Endothelial cell of hepatic sinusoid (primary cell): ENCODE results near the gene ZNF627.

Experiments
- in situ Hi-C: cut with HindIII; loops from 2 replicates; pipeline ENCODE4 v1.10.0; 2017; ENCODE audit warnings: low sequenced_read_pairs

The ZNF627 gene

DNA sequence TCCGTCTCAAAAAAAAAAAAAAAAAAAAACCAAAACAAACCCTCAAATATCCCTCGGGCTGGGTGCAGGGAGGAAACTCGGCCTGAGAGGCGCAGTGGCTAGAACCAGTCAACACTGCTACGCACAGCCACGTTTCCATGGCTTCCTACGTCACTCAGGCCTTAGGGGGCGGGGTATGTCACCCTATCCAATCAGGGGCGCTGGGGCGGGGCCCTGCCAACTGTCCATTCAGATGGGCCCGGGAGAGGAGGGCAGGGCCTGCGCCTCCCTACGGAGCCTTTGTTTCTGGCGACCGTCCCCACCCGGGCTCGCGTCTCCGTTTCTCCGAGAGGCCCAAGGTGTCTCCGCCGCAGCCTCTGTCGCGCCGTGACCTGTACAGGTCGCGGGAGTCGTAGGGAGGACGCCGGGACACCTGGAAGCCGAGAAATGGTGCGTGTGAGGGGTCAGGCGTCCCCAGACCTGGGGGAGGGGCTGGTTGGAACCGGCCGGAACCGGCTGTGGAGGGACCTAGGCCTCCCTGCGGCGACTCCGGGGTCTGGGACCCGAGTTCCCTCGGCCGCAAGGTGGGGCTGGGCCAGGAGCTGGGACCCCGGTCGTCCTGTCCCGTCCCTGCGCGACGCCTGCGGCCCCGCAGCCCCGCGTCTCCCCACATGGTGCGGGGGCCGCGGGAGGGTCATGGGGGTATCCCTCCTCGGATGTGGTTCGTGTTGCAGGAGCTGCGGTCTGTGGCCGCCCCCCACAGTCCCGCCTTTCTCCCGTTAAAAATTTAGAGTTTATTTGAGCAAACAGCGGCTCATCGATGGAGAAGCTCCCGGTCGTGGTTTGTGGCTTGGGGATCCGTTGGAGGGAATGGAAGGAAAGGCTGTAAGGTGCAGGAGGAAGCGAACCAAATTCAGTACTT lies at the start of gene ZNF627:
ZNF627 (plus strand) TSS at position 282 of the 901 bp plus-strand sequence; CDS start at position 427, 145 bp downstream.
- in situ Hi-C loops, result no loop called here

DNA sequence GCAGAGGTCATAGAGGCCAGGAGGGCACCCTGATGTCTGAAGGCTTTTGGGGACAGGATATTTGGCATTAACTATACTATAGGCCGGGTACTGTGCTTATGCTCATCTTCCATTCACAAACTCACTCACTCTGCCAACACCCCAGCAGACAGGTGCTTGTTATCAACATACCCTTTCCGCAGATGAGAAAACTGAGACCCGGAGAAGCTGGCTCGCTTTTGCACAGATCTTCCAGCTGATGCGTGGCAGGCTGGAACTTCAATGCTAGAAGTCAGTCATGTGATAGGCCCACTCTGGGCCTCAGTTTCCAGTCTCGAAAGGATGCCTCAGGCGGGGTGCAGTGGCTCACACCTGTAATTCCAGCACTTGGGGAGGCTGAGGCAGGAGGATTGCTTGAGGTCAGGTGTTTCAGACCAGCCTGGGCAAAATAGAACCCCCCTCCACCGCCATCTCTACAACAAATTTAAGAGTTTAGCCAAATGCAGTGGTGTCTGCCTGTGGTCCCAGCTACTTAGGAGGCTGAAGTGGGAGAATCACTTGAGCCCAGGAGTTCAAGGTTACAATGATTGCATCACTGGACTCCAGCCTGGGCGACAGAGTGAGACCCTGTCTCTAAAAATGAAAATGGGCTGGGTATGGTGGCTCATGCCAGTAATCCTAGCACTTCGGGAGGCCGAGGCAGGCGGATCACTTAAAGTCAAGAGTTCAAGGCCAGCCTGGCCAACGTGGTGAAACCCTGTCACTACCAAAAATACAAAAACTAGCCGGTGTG lies 49.2 kb upstream of the ZNF627 start:
- in situ Hi-C loops, result no loop called here

DNA sequence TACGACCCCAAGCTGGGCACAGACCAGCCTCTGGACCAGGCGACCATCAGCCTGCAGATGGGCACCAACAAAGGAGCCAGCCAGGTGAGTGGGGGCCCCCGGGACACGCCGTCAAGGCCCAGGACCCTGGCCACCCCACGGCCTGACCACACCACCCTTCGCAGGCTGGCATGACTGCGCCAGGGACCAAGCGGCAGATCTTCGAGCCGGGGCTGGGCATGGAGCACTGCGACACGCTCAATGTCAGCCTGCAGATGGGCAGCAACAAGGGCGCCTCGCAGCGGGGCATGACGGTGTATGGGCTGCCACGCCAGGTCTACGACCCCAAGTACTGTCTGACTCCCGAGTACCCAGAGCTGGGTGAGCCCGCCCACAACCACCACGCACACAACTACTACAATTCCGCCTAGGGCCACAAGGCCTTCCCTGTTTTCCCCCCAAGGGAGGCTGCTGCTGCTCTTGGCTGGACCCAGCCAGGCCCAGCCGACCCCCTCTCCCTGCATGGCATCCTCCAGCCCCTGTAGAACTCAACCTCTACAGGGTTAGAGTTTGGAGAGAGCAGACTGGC lies 47.8 kb upstream of the ZNF627 start:
- in situ Hi-C loops, result no loop called here

DNA sequence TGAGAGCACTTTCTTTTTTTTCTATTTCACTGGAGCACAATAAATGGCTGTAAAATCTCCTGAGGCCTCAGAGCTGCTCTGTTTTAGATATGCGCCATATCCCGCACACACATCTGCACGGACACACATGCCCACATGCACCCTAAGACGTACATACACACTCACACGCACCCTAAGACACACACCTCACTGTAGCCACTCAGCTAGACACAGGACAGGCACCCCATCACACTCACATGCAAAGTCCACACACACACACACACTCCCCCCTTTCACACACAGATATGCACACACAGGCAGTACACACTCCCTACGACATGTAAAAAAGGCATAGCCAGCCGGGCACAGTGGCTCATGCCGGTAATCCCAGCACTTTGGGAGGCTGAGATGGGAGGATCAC lies 47.0 kb upstream of the ZNF627 start:
- in situ Hi-C loops, result loop anchor here (25.0 kb wide), 1 partner anchor 238 kb away; no protein-coding TSS in a partner anchor

DNA sequence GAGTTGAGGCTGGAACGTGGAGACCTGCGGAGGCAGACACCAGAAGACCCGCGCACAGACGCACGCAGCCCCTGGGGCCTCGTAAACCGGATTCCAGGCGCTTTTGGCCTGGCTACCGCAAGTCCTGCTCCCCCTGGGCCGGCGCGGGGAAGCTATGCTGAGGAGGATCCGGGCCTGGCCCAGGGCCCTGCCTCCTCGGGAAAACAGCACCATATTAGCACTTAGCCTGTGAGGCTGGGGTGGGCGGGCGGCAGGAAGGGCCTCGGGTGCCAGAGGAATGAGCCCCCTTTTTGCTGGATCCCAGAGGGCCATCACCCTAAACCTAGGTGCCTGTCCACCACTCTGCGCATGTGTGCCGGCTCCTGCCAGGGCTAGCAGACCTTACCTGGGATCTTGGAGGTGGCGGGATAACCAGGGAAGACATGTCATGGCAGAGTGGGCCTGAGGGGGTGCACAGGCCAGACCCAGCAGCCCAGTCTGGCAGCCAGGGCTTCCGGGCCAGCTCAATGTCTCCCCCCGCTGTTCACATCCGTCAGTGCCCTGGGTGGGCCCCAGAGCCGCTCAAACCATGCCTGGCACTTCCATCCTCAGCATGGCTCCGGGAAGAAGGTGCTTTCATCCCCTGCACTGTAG lies 45.6 kb upstream of the ZNF627 start:
- in situ Hi-C loops, result loop anchor here (25.0 kb wide), 1 partner anchor 239 kb away; no protein-coding TSS in a partner anchor

DNA sequence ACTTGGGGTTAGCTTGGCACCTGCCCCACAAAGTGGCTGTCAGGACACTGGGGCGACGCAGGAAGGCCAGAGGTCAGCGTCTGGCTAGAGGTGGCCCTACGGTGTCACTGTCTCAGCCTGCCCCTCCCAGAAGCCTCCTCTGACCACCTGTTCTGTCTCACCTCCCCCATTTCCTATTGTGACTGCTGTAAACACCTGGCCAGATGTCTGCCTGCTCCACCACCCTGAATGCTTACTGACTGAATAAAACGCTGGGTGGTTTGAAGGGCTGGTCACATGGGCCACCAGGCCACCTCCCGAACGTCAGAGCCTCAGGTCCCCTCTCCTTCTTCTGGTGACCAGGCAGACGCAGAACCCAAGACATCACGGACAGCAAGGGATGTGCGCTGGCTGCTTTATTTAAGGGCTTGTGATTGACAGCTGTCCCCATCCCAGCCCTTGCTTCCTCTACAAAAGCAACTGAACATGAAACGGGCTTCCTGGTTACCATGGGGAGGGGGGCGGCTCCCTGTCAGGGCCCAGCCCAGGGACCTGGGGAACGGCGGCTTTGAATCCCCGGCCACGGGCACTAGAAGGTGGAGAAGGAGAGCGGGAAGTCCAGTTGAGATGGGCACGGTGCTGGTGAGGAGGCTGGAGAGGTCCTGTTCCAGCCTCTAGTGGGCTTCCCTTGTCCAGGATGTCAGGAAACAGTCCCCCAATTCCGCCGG lies 44.5 kb upstream of the ZNF627 start:
- in situ Hi-C loops, result loop anchor here (25.0 kb wide), 1 partner anchor 241 kb away; no protein-coding TSS in a partner anchor

DNA sequence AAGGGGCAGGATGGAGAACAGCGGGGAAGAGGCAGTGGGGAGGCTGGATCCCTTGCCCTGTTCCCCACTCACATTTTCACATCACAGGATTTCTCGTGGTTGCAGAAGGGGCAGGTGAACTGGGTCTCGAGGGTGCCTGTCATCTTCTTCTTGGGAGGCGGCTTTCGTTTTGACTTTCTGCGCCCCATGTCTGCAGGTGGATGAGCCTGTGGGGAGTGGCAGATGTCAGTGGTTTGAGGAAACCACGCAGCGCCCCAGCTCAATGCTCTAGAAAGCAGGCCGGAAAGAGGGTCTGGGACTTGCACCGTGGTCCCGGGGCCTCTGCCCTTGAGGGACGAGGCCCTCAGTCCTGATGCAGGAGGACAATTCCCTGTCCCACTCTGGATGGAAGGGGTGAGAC lies 43.1 kb upstream of the ZNF627 start:
- in situ Hi-C loops, result loop anchor here (25.0 kb wide), 1 partner anchor 242 kb away; no protein-coding TSS in a partner anchor

DNA sequence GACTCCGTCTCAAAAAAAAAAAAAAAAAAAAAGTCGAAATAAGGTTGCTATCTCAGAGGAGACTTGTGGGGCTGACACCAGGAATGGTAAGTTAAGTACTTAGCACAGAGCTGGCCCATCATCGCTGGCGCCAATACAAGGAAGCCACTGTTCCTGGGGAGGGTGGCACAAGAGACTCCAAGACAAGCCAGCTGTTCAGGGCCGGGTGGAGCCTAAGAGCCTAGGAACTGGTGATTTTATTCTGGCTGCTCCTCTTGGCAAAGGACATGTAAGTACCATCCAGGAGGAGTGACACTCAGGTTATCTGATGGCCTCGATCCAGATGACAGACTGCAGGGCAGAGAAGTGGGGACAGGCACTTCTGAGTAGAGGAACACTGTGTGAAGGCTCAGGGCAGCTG lies 42.0 kb upstream of the ZNF627 start:
- in situ Hi-C loops, result loop anchor here (5.0 to 25.0 kb wide), 2 partner anchors 37 to 243 kb away; no protein-coding TSS in a partner anchor

DNA sequence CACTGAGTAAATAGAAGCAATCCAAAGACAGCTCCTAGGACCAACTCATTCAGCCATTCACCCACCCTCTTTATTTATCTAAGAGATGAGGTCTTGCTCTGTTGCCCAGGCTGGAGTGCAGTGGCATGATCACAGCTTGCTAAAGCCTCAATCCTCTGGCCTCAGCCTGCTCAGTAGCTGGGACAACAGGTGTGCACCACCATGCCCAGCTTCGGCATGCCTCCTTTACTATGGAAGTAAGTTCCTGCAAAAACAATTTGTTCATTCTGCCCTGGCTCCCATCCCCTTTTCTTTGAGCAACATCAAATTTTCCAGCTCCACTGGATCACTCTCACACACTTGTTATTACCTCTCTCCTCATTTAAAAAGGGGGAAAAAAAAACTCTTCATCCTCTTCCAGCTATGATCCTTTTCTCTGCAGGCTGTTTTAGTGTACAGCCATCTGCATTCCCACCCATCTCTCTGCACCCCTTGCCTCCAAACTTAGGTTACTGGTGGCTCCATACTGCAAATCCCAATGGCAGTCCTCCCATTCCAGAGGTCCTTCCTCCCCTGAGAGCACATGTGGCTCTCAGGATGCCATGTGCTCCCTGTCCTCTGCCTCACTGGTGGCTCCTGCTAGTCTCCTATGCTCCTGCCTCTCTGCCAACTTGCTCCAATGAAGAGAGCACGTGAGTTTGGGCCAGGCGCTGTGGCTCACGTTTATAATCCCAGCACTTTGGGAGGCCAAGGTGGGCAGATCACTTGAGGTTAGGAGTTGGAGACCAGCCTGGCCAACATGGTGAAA lies 40.5 kb upstream of the ZNF627 start:
- in situ Hi-C loops, result loop anchor here (5.0 to 25.0 kb wide), 2 partner anchors 35 to 245 kb away; no protein-coding TSS in a partner anchor

DNA sequence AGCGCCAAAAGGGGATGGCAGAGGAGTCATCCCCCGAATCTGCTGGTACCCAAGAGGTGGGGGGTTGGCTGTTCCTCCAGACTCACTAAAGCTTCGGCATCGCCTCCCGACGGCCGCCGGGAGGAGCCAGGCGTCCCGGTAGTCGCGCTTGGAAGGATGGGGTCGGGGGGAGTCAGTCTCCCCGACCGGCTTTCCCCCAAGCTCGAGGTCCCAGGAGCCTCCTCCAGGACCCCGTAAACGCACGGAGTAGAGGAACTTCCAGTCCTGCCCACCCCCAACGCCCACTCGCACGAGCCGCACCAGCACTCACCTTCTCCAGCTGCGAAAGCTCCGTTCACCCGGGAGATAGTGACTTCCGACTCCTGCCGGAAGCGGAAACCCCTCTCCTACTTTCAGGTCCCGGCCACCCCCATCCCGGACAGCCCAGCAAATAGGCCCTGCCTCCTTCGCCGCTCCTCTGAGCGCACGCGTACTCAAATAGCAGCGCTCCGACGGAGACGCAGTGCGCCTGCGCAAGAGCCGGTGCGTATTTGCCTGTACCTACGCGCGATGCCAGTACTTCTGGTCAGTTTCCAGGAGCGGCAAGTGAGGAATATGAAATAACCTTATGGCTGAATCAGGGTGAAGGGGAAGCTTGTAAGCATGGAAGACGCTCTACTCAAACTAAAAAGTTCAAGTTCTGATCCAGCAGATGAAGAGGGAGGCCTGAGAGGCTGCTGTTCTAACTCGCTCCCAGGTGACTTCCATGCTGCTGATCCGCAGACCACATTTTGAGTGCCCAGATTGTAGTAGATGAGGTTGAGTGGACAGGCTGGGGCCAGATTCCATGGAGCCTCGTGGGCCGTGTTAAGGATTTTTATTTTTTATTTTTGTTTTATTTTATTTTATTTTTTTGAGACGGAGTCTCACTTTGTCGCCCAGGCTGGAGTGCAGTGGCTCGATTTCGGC lies 38.1 kb upstream of the ZNF627 start, which contains the start of gene ELOF1:
ELOF1 (minus strand) TSS at position 350 of the 948 bp plus-strand sequence. CDS start 4,883 bp downstream, outside the sequence.
- in situ Hi-C loops, result loop anchor here (5.0 to 25.0 kb wide), 2 partner anchors 33 to 247 kb away; no protein-coding TSS in a partner anchor

DNA sequence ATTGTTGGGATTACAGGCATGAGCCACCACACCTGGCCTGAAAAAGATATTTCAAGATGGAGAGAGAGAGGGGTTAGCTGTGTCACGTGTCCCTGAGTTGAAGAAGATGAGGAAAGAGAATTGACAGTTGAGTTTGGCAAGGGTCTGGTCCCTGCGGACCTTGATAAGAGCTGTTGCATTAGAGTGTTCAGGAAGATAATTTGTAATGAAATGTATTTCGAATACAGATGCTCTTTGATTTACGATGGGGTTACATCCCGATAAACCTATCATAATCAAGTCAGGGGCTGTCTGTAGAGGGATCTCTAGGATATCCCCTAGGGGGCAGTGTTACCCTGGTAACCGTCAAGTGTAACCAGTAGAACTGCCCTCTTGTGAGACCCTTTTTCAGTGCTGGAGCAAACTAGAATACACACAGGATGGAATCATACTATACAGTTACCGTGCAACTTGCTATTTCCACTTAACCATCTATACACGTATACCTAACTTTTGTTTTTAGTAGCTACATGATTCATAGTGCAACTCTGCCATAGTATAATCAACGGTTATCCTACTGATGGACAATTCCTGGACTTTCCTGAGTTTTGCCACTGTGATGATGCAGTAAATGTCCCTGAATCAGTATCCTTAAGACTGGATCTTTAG lies 36.8 kb upstream of the ZNF627 start:
- in situ Hi-C loops, result loop anchor here (25.0 kb wide), 1 partner anchor 248 kb away; no protein-coding TSS in a partner anchor

DNA sequence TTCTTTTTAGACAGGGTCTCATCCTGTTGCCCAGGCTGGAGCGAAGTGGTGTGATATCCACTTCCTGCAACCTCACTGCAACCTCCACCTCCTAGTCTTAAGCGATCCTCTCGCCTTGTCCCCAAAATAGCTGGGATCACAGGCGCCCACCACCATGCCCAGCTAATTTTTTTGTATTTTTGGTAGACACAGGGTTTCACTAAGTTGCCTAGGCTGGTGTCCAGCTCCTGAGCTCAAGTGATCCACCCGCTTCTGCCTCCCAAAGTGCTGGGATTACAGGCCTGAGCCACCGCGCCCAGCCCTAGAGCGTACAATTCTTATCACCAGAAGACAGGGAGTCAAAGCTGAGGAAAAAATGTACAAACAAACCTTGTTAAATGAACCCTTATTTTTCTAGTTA lies 33.8 kb upstream of the ZNF627 start:
- in situ Hi-C loops, result loop anchor here (25.0 kb wide), 1 partner anchor 251 kb away; no protein-coding TSS in a partner anchor

DNA sequence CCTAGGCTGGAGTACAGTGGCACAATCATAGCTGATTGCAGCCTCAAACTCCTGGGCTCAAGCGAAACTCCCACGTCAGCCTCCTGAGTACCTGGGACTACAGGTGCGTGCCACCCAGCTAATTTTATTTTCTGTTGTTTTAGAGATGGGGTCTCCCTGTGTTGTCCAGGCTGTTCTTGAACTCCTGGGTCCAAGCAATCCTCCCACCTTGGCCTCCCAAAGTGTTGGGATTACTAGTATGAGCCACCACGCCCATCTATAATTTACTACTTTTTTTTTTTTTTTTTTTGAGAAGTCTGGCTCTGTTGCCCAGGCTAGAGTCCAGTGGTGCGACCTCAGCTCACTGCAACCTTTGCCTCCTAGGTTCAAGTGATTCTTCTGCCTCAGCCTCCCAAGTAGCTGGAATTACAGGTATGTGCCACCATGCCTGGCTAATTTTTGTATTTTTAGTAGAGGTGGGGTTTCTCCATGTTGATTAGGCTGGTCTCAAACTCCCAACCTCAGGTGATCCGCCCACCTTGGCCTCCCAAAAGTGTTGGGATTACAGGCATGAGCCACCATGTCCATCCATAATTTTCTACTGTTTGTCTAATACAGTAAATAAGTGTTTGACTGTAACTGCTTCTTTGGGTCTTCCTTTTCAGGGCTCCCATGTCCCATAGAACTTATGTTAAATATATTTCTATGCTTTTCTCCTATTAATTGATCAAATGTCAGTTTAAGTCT lies 33.0 kb upstream of the ZNF627 start:
- in situ Hi-C loops, result loop anchor here (25.0 kb wide), 1 partner anchor 252 kb away; no protein-coding TSS in a partner anchor

DNA sequence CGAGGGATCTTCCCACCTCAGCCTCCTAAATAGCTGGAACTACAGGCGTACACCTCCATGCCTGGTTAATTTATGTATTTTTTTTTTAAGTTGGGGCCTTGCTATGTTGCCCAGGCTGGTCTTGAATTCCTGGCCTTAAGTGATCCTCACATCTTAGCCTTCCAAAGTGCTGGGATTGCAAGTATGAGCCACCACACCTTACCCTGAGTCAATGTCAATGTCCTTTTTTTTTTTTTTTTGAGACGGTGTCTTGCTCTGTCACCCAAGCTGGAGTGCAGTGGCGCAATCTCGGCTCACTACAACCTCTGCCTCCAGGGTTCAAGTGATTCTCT lies 31.7 kb upstream of the ZNF627 start:
- in situ Hi-C loops, result loop anchor here (25.0 kb wide), 1 partner anchor 253 kb away; no protein-coding TSS in a partner anchor

DNA sequence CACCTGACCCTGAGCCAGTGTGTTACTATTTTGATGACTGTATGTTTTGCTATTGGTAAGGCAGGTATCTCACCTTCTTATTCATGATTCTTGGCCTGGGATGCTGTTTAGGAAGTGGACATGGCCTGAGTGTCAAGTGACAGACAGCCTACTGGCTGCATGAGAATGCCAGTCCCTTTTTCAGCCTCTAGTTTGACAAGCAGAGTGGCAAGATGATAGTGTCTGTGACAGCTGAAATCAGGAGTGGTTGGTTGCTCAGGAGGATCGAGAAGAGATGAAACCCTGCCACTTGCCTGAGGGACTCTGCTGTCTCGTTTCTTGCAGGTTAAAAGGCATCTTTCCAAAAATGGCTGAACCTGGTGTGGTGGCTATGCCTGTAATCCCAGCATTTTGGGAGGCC lies 31.1 kb upstream of the ZNF627 start:
- in situ Hi-C loops, result loop anchor here (25.0 kb wide), 1 partner anchor 254 kb away; no protein-coding TSS in a partner anchor

DNA sequence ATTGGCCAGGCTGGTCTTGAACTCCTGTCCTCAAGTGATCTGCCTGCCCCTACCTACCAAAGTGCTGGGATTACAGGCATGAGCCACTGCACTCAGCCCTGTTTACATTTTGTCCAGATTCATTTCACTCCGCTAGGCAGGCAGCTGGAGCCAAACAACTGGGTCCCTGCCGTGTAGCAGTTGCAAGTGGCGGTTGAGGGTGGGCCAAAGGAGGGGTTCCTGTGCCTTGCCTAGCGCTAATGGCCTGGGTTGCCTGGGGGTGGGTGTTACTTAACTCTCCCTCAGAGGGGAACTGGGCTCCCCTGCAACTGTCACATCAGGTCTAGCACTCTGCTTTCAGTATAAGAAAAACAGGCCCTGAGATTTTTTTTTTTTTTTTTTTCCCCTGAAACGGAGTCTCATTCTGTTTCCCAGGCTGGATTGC lies 27.2 kb upstream of the ZNF627 start:
- in situ Hi-C loops, result loop anchor here (25.0 kb wide), 1 partner anchor 258 kb away; no protein-coding TSS in a partner anchor
